ENCODE measurements around the gene P2RX5.

P2RX5 gene

GRCh38 chr17:3722716-3723115, 26.8 kb upstream of the P2RX5 start:
- Histone ChIP-seq H3K4me3 (ENCODE audit: low read length in 2 of 2) (peak overlapping the region; percentile 95 to 97), H2BK15ac (ENCODE audit: low read length) (no peak overlapping the region), H3K79me1 (ENCODE audit: low read depth, low read length) (peaks cover 7% of the 10 kb centered on the region), H3K14ac (ENCODE audit: low read length) (no peak overlapping the region), H2BK120ac (ENCODE audit: low read depth, low read length) (no peak overlapping the region), H2BK12ac (ENCODE audit: low read length) (no peak overlapping the region), H4K91ac (ENCODE audit: low read depth, low read length, poor library complexity) (no peak overlapping the region), H3K18ac (ENCODE audit: low read length) (no peak overlapping the region), H3K4me2 (ENCODE audit: insufficient read depth, low read length, poor library complexity, severe bottlenecking) (peak overlapping the region; percentile 63), H3K9ac (ENCODE audit: low read depth, low read length, poor library complexity) (no peak overlapping the region), H3K9me3 (replicated peaks in 1 of 2; ENCODE audit: control insufficient read depth in 2 of 2, insufficient read depth in 1 of 2, low read depth in 1 of 2, low read length in 2 of 2) (no peaks in the 10 kb centered on the region), H3K36me3 (replicated peaks in 1 of 2; ENCODE audit: control insufficient read depth in 2 of 2, insufficient read depth in 2 of 2, low read length in 2 of 2) (peaks cover 18 to 64% of the 10 kb centered on the region in 2 donors), H2AK5ac (ENCODE audit: low read depth, low read length) (no peak overlapping the region), H2BK5ac (ENCODE audit: low read length) (no peak overlapping the region), H3K4me1 (ENCODE audit: control insufficient read depth in 2 of 2, insufficient read depth in 1 of 2, low read depth in 1 of 2, low read length in 2 of 2) (peaks cover 9 to 17% of the 10 kb centered on the region in 2 donors), H3K27ac (replicated peaks; ENCODE audit: low read length) (no peak overlapping the region), H4K8ac (ENCODE audit: low read depth, low read length) (no peak overlapping the region), H3K4ac (ENCODE audit: low read length) (no peak overlapping the region), H3K23ac (ENCODE audit: low read depth, low read length, poor library complexity) (no peak overlapping the region), H3K27me3 (ENCODE audit: control insufficient read depth in 3 of 3, insufficient read depth in 3 of 3, low read depth in 1 of 3, low read length in 3 of 3) (no peaks in the 10 kb centered on the region), H2AFZ (ENCODE audit: low read length) (peak overlapping the region; percentile 95)
- no CpG with 5 or more reads among the region's 6 CpGs for WGBS, 2 donors (ENCODE audit: extremely low coverage in 2 of 2, insufficient read length in 2 of 2, insufficient replicate concordance in 1 of 2)
- no peak for DNase-seq (ENCODE audit: low spot score)

GRCh38 chr17:3719265-3719664, 23.3 kb upstream of the P2RX5 start:
- no peaks in the 10 kb centered on the region for H3K9me3 ChIP-seq (replicated peaks in 1 of 2; ENCODE audit: control insufficient read depth in 2 of 2, insufficient read depth in 1 of 2, low read depth in 1 of 2, low read length in 2 of 2)
- H2BK5ac ChIP-seq (ENCODE audit: low read length), result no peak overlapping the region
- H2BK15ac ChIP-seq (ENCODE audit: low read length), result no peak overlapping the region
- H2AFZ ChIP-seq (ENCODE audit: low read length), result no peak overlapping the region
- no peak overlapping the region for H2BK12ac ChIP-seq (ENCODE audit: low read length)
- no peak overlapping the region for H3K4me3 ChIP-seq (ENCODE audit: low read length in 2 of 2)
- no peak overlapping the region for H3K14ac ChIP-seq (ENCODE audit: low read length)
- DNase-seq (ENCODE audit: low spot score), result no peak
- no peak overlapping the region for H4K91ac ChIP-seq (ENCODE audit: low read depth, low read length, poor library complexity)
- no peak overlapping the region for H3K23ac ChIP-seq (ENCODE audit: low read depth, low read length, poor library complexity)
- H3K27me3 ChIP-seq (ENCODE audit: control insufficient read depth in 3 of 3, insufficient read depth in 3 of 3, low read depth in 1 of 3, low read length in 3 of 3), result no peaks in the 10 kb centered on the region
- H3K9ac ChIP-seq (ENCODE audit: low read depth, low read length, poor library complexity), result no peak overlapping the region
- H3K4ac ChIP-seq (ENCODE audit: low read length), result no peak overlapping the region
- H2AK5ac ChIP-seq (ENCODE audit: low read depth, low read length), result no peak overlapping the region
- peaks cover 3 to 7% of the 10 kb centered on the region in 2 donors for H3K4me1 ChIP-seq (ENCODE audit: control insufficient read depth in 2 of 2, insufficient read depth in 1 of 2, low read depth in 1 of 2, low read length in 2 of 2)
- no peak overlapping the region for H4K8ac ChIP-seq (ENCODE audit: low read depth, low read length)
- H3K36me3 ChIP-seq (replicated peaks in 1 of 2; ENCODE audit: control insufficient read depth in 2 of 2, insufficient read depth in 2 of 2, low read length in 2 of 2), result peaks cover 24 to 69% of the 10 kb centered on the region in 2 donors
- H3K18ac ChIP-seq (ENCODE audit: low read length), result no peak overlapping the region
- no peak overlapping the region for H3K4me2 ChIP-seq (ENCODE audit: insufficient read depth, low read length, poor library complexity, severe bottlenecking)
- no peak overlapping the region for H3K27ac ChIP-seq (replicated peaks; ENCODE audit: low read length)
- peaks cover 5% of the 10 kb centered on the region for H3K79me1 ChIP-seq (ENCODE audit: low read depth, low read length)
- H2BK120ac ChIP-seq (ENCODE audit: low read depth, low read length), result no peak overlapping the region

- Histone ChIP-seq H4K91ac (ENCODE audit: low read depth, low read length, poor library complexity) (no peak overlapping the region), H3K14ac (ENCODE audit: low read length) (no peak overlapping the region), H2BK12ac (ENCODE audit: low read length) (no peak overlapping the region), H3K4me3 (ENCODE audit: low read length in 2 of 2) (no peak overlapping the region), H2AK5ac (ENCODE audit: low read depth, low read length) (no peak overlapping the region), H3K9ac (ENCODE audit: low read depth, low read length, poor library complexity) (no peak overlapping the region), H3K4me1 (ENCODE audit: control insufficient read depth in 2 of 2, insufficient read depth in 1 of 2, low read depth in 1 of 2, low read length in 2 of 2) (peaks cover 3 to 7% of the 10 kb centered on the region in 2 donors), H3K4me2 (ENCODE audit: insufficient read depth, low read length, poor library complexity, severe bottlenecking) (no peak overlapping the region), H3K23ac (ENCODE audit: low read depth, low read length, poor library complexity) (no peak overlapping the region), H3K79me1 (ENCODE audit: low read depth, low read length) (no peaks in the 10 kb centered on the region), H3K18ac (ENCODE audit: low read length) (no peak overlapping the region), H2BK5ac (ENCODE audit: low read length) (no peak overlapping the region), H4K8ac (ENCODE audit: low read depth, low read length) (no peak overlapping the region), H3K27me3 (ENCODE audit: control insufficient read depth in 3 of 3, insufficient read depth in 3 of 3, low read depth in 1 of 3, low read length in 3 of 3) (no peaks in the 10 kb centered on the region), H2BK120ac (ENCODE audit: low read depth, low read length) (no peak overlapping the region), H3K27ac (replicated peaks; ENCODE audit: low read length) (no peak overlapping the region), H3K36me3 (replicated peaks in 1 of 2; ENCODE audit: control insufficient read depth in 2 of 2, insufficient read depth in 2 of 2, low read length in 2 of 2) (peaks cover 24 to 70% of the 10 kb centered on the region in 2 donors), H2AFZ (ENCODE audit: low read length) (no peak overlapping the region), H2BK15ac (ENCODE audit: low read length) (no peak overlapping the region), H3K4ac (ENCODE audit: low read length) (no peak overlapping the region), H3K9me3 (replicated peaks in 1 of 2; ENCODE audit: control insufficient read depth in 2 of 2, insufficient read depth in 1 of 2, low read depth in 1 of 2, low read length in 2 of 2) (no peaks in the 10 kb centered on the region)
- DNase-seq (ENCODE audit: low spot score), result no peak
- WGBS, 2 donors (ENCODE audit: extremely low coverage in 2 of 2, insufficient read length in 2 of 2, insufficient replicate concordance in 1 of 2), result no CpG with 5 or more reads among the region's 4 CpGs
Observed at GRCh38 chr17:3718201-3718600, 22.2 kb upstream of the P2RX5 start.

- Histone ChIP-seq H4K91ac (ENCODE audit: low read depth, low read length, poor library complexity) (no peak overlapping the region), H3K9ac (ENCODE audit: low read depth, low read length, poor library complexity) (no peak overlapping the region), H2BK15ac (ENCODE audit: low read length) (no peak overlapping the region), H2AFZ (ENCODE audit: low read length) (no peak overlapping the region), H2BK5ac (ENCODE audit: low read length) (no peak overlapping the region), H2AK5ac (ENCODE audit: low read depth, low read length) (no peak overlapping the region), H3K14ac (ENCODE audit: low read length) (no peak overlapping the region), H3K4ac (ENCODE audit: low read length) (no peak overlapping the region), H3K79me1 (ENCODE audit: low read depth, low read length) (no peaks in the 10 kb centered on the region), H3K4me1 (ENCODE audit: control insufficient read depth in 2 of 2, insufficient read depth in 1 of 2, low read depth in 1 of 2, low read length in 2 of 2) (no peaks in the 10 kb centered on the region), H2BK12ac (ENCODE audit: low read length) (no peak overlapping the region), H3K4me2 (ENCODE audit: insufficient read depth, low read length, poor library complexity, severe bottlenecking) (no peak overlapping the region), H3K36me3 (replicated peaks in 1 of 2; ENCODE audit: control insufficient read depth in 2 of 2, insufficient read depth in 2 of 2, low read length in 2 of 2) (peaks cover 24 to 72% of the 10 kb centered on the region in 2 donors), H3K27me3 (ENCODE audit: control insufficient read depth in 3 of 3, insufficient read depth in 3 of 3, low read depth in 1 of 3, low read length in 3 of 3) (no peaks in the 10 kb centered on the region), H3K4me3 (ENCODE audit: low read length in 2 of 2) (no peak overlapping the region), H3K18ac (ENCODE audit: low read length) (no peak overlapping the region), H3K23ac (ENCODE audit: low read depth, low read length, poor library complexity) (no peak overlapping the region), H3K27ac (replicated peaks; ENCODE audit: low read length) (no peak overlapping the region), H4K8ac (ENCODE audit: low read depth, low read length) (no peak overlapping the region), H3K9me3 (replicated peaks in 1 of 2; ENCODE audit: control insufficient read depth in 2 of 2, insufficient read depth in 1 of 2, low read depth in 1 of 2, low read length in 2 of 2) (no peaks in the 10 kb centered on the region), H2BK120ac (ENCODE audit: low read depth, low read length) (no peak overlapping the region)
- WGBS, 2 donors (ENCODE audit: extremely low coverage in 2 of 2, insufficient read length in 2 of 2, insufficient replicate concordance in 1 of 2), result no CpG with 5 or more reads among the region's 8 CpGs
- no peak for DNase-seq (ENCODE audit: low spot score)
Observed at GRCh38 chr17:3715296-3715695, 19.3 kb upstream of the P2RX5 start.

Measured in neuronal stem cell (in vitro differentiated cells).